Measurements from ENCODE around the gene BOK. TPM values are rescaled to one million over a fixed set of nuclear protein-coding genes. Genes with fewer than 3 reads are reported as not detected.
"Not testable (repeated sequence)": the region's sequence is repeated elsewhere in the genome, so short reads cannot be mapped to it uniquely, and the experiment has no call there.

The BOK gene
- total RNA-seq, 1 donor from 2014 or later = 83.3 TPM

DNA sequence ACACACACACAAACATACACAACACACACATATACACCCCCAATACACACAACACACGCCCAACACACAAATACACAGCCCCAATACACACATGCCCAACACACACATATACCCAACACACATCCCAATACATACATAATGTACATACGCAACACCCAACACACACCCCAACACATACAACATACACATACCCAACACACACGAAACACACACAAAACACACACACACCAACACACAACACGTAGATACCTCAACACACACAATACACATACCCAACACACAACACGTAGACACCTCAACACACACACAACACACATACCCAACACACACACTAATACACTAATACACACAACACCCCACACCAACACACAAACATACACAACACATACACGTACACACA, 41.2 kb upstream of the BOK start:
- TF ChIP-seq, protein P1, sequence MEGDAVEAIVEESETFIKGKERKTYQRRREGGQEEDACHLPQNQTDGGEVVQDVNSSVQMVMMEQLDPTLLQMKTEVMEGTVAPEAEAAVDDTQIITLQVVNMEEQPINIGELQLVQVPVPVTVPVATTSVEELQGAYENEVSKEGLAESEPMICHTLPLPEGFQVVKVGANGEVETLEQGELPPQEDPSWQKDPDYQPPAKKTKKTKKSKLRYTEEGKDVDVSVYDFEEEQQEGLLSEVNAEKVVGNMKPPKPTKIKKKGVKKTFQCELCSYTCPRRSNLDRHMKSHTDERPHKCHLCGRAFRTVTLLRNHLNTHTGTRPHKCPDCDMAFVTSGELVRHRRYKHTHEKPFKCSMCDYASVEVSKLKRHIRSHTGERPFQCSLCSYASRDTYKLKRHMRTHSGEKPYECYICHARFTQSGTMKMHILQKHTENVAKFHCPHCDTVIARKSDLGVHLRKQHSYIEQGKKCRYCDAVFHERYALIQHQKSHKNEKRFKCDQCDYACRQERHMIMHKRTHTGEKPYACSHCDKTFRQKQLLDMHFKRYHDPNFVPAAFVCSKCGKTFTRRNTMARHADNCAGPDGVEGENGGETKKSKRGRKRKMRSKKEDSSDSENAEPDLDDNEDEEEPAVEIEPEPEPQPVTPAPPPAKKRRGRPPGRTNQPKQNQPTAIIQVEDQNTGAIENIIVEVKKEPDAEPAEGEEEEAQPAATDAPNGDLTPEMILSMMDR (conservative IDR thresholded peaks at IDR 0.05; ENCODE audit: low read depth, low read length) = no peak
- no peak overlapping the region for H3K4me3 ChIP-seq (ENCODE audit: low read depth, low read length)
- no peak for DNase-seq (ENCODE audit: low read depth)

DNA sequence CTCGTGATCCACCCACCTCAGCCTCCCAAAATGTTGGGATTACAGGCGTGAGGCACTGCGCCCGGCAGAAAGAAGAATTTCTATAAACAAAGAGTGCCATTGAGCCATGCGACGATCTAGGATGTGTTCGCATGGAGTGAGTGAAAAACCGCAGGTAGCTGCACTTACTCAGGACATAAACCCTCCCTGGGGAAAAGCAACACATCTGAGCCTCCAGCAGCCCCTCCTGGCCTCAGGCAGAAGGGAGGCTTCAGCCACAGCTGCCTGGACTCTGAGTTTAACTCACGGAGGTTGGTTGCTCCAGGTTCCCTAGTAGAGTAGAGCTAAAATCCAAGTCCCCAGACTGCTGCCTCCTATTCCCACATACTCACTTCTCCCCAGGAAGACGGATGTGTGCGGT, 38.9 kb upstream of the BOK start:
- TF ChIP-seq, protein P1 (conservative IDR thresholded peaks at IDR 0.05; ENCODE audit: low read depth, low read length) = no peak
- DNase-seq (ENCODE audit: low read depth) = no peak
- H3K4me3 ChIP-seq (ENCODE audit: low read depth, low read length) = no peak overlapping the region

GRCh38 chr2:241522477-241522876, 36.1 kb upstream of the BOK start:
- TF ChIP-seq, protein P1 (conservative IDR thresholded peaks at IDR 0.05; ENCODE audit: low read depth, low read length) = no peak
- DNase-seq (ENCODE audit: low read depth) = no peak

GRCh38 chr2:241525818-241526780, 32.4 kb upstream of the BOK start:
- not testable (repeated sequence) for H3K4me3 ChIP-seq (ENCODE audit: low read depth, low read length); DNase-seq (ENCODE audit: low read depth)

More at GRCh38 chr2:241522477-241522876, 36.1 kb upstream of the BOK start:
- H3K4me3 ChIP-seq (ENCODE audit: low read depth, low read length) = no peak overlapping the region

DNA sequence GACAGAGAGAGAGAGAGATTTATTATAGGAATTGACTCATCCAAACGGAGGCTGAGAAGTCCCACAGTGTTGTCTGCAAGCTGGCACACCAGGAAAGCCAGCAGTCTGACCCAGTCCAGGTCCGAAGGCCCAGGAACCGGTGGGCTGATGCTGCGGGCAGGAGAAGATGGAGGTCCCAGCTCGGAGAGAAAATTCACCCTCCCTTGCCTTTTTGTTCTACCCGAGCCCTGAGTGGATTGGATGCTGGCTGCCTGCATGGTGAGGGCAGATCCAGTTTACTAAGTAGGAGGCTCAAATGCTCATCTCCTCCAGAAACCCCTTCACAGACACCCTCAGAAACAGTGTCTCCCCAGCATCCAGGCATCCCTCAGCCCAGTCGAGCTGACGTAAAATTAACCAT, 28.0 kb upstream of the BOK start:
- no peak for DNase-seq (ENCODE audit: low read depth)
- H3K4me3 ChIP-seq (ENCODE audit: low read depth, low read length) = no peak overlapping the region
- TF ChIP-seq, protein P1 (conservative IDR thresholded peaks at IDR 0.05; ENCODE audit: low read depth, low read length) = no peak

- no peak for DNase-seq (ENCODE audit: low read depth)
Observed at GRCh38 chr2:241531161-241531722, 27.3 kb upstream of the BOK start.

GRCh38 chr2:241532168-241532567, 26.4 kb upstream of the BOK start:
- DNase-seq (ENCODE audit: low read depth) = no peak
- H3K4me3 ChIP-seq (ENCODE audit: low read depth, low read length) = no peak overlapping the region
- TF ChIP-seq, protein P1 (conservative IDR thresholded peaks at IDR 0.05; ENCODE audit: low read depth, low read length) = no peak

More at GRCh38 chr2:241531161-241531722, 27.3 kb upstream of the BOK start:
- H3K4me3 ChIP-seq (ENCODE audit: low read depth, low read length) = no peak overlapping the region
- TF ChIP-seq, protein P1 (conservative IDR thresholded peaks at IDR 0.05; ENCODE audit: low read depth, low read length) = no peak

Measured in epithelial cell of proximal tubule (primary cell).